GM19035 (cell line): ENCODE data around the gene GRID1.
A peak's percentile ranks its signal among the peaks of the same experiment; 100 is the strongest.

Experiments
- ATAC-seq: cut with Tn5 transposase; IDR thresholded peaks from one replicate; pipeline ENCODE4 v1.9.1; 2021; ENCODE audit not compliant: unreplicated experiment

Gene GRID1

GRCh38 chr10:86281396-86281795 is 85.2 kb downstream of the GRID1 start:
- no peak for ATAC-seq

- no peak for ATAC-seq
Measured at GRCh38 chr10:86269332-86269731, 97.3 kb downstream of the GRID1 start.

GRCh38 chr10:86267286-86268195 is 99.1 kb downstream of the GRID1 start:
- no peak for ATAC-seq

GRCh38 chr10:86266446-86267242 is 100.0 kb downstream of the GRID1 start:
- no peak for ATAC-seq

GRCh38 chr10:86265895-86266259 is 100.7 kb downstream of the GRID1 start:
- no peak for ATAC-seq

- no peak for ATAC-seq
Measured at GRCh38 chr10:86265236-86265894, 101.2 kb downstream of the GRID1 start.

GRCh38 chr10:86264481-86265231 is 101.9 kb downstream of the GRID1 start:
- no peak for ATAC-seq

GRCh38 chr10:86263907-86264306 is 102.7 kb downstream of the GRID1 start:
- ATAC-seq, result no peak

GRCh38 chr10:86263209-86263608 is 103.4 kb downstream of the GRID1 start:
- ATAC-seq, result no peak

GRCh38 chr10:86262688-86263181 is 103.9 kb downstream of the GRID1 start:
- no peak for ATAC-seq

- peak; percentile 94 for ATAC-seq
Measured at GRCh38 chr10:86261941-86262687, 104.5 kb downstream of the GRID1 start.

- no peak for ATAC-seq
Measured at GRCh38 chr10:86261470-86261869, 105.1 kb downstream of the GRID1 start.

- no peak for ATAC-seq
Measured at GRCh38 chr10:86260564-86260963, 106.0 kb downstream of the GRID1 start.

- ATAC-seq, result no peak
Measured at GRCh38 chr10:86259901-86260562, 106.6 kb downstream of the GRID1 start.

- ATAC-seq, result no peak
Measured at GRCh38 chr10:86258941-86259340, 107.7 kb downstream of the GRID1 start.

- no peak for ATAC-seq
Measured at GRCh38 chr10:86258499-86258898, 108.1 kb downstream of the GRID1 start.

- ATAC-seq, result no peak
Measured at GRCh38 chr10:86257683-86258082, 108.9 kb downstream of the GRID1 start.

- ATAC-seq, result no peak
Measured at GRCh38 chr10:86256690-86257315, 109.8 kb downstream of the GRID1 start.
